ENCODE data around the gene ZFAND2B. TPM values are rescaled to one million over a fixed set of nuclear protein-coding genes. Genes with fewer than 3 reads are reported as not detected.

ZFAND2B gene
- total RNA-seq, 1 donor = 25.0 TPM

DNA sequence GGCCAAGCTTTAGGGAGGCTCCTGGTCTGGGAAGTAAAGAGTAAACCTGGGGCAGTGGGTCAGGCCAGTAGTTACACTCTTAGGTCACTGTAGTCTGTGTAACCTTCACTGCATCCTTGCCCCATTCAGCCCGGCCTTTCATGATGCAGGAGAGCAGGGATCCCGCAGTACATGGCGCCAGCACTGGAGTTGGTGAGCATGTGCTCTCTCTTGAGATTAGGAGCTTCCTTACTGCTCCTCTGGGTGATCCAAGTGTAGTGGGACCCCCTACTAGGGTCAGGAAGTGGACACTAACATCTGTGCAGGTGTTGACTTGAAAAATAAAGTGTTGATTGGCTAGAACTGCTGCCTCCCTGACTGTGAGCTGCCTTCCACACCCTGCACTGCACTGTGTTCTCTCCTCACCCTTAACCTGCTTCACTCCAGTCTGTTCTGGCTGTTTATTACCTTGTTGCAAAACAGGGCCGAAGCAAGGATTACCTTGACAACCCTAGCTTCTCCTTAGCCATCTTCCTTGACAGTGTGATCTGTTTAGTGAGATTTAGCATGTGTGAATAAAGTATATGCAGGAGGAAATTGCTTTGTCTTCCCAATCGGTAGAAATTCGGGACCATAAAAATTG is 23.3 kb upstream of the ZFAND2B start:
- no peaks in the 10 kb centered on the region for H3K27me3 ChIP-seq (ENCODE audit: insufficient read depth, low read length)
- peaks cover 49% of the 10 kb centered on the region for H3K36me3 ChIP-seq (ENCODE audit: insufficient read depth, low read length)
- TF ChIP-seq, protein P1, sequence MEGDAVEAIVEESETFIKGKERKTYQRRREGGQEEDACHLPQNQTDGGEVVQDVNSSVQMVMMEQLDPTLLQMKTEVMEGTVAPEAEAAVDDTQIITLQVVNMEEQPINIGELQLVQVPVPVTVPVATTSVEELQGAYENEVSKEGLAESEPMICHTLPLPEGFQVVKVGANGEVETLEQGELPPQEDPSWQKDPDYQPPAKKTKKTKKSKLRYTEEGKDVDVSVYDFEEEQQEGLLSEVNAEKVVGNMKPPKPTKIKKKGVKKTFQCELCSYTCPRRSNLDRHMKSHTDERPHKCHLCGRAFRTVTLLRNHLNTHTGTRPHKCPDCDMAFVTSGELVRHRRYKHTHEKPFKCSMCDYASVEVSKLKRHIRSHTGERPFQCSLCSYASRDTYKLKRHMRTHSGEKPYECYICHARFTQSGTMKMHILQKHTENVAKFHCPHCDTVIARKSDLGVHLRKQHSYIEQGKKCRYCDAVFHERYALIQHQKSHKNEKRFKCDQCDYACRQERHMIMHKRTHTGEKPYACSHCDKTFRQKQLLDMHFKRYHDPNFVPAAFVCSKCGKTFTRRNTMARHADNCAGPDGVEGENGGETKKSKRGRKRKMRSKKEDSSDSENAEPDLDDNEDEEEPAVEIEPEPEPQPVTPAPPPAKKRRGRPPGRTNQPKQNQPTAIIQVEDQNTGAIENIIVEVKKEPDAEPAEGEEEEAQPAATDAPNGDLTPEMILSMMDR (IDR thresholded peaks at IDR 0.05; ENCODE audit: extremely low read depth, low read depth, low read length) = no peak
- H2AFZ ChIP-seq (ENCODE audit: low read length) = no peak overlapping the region
- no peak overlapping the region for H3K27ac ChIP-seq (ENCODE audit: low read depth, low read length)
- no peaks in the 10 kb centered on the region for H3K9me3 ChIP-seq (ENCODE audit: low read depth, low read length)
- H3K4me2 ChIP-seq (ENCODE audit: insufficient read depth, low read length) = no peak overlapping the region
- no peak overlapping the region for H3K4me3 ChIP-seq (ENCODE audit: insufficient read depth, low read length)
- H4K20me1 ChIP-seq (ENCODE audit: insufficient read depth, low read length) = peaks cover 14% of the 10 kb centered on the region
- DNase-seq (ENCODE audit: insufficient read length, low spot score, missing footprints) = no peak
- peaks cover 31% of the 10 kb centered on the region for H3K79me2 ChIP-seq (ENCODE audit: insufficient read depth, low read length)
- H3K4me1 ChIP-seq (ENCODE audit: insufficient read depth, low read length) = peaks cover 10% of the 10 kb centered on the region

DNA sequence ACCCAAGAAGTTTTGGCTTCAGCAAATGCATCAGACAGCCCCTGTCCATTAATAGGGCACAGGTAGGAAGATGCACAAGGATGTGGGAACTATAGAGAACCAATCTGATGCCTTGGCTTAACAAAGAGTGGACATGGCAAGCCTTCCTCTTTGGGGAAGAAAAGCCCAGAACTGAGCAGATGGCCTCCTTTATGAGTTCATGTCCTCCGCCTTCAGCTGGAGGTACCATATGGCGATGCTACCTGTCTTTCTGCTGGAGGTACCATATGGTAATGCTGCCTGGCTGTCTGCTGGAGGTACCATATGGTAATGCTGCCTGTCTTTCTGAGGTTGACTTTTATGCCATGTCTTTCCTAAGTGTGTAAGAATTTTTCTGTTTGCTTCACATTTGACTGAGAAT is 22.5 kb upstream of the ZFAND2B start:
- Histone ChIP-seq H4K20me1 (ENCODE audit: insufficient read depth, low read length) (peaks cover 10% of the 10 kb centered on the region), H2AFZ (ENCODE audit: low read length) (no peak overlapping the region), H3K9me3 (ENCODE audit: low read depth, low read length) (no peaks in the 10 kb centered on the region), H3K79me2 (ENCODE audit: insufficient read depth, low read length) (peaks cover 23% of the 10 kb centered on the region), H3K36me3 (ENCODE audit: insufficient read depth, low read length) (peaks cover 49% of the 10 kb centered on the region), H3K4me2 (ENCODE audit: insufficient read depth, low read length) (no peak overlapping the region), H3K4me3 (ENCODE audit: insufficient read depth, low read length) (no peak overlapping the region), H3K4me1 (ENCODE audit: insufficient read depth, low read length) (peaks cover 5% of the 10 kb centered on the region), H3K27me3 (ENCODE audit: insufficient read depth, low read length) (no peaks in the 10 kb centered on the region), H3K27ac (ENCODE audit: low read depth, low read length) (no peak overlapping the region)
- TF ChIP-seq, protein P1 (IDR thresholded peaks at IDR 0.05; ENCODE audit: extremely low read depth, low read depth, low read length) = no peak
- no peak for DNase-seq (ENCODE audit: insufficient read length, low spot score, missing footprints)

DNA sequence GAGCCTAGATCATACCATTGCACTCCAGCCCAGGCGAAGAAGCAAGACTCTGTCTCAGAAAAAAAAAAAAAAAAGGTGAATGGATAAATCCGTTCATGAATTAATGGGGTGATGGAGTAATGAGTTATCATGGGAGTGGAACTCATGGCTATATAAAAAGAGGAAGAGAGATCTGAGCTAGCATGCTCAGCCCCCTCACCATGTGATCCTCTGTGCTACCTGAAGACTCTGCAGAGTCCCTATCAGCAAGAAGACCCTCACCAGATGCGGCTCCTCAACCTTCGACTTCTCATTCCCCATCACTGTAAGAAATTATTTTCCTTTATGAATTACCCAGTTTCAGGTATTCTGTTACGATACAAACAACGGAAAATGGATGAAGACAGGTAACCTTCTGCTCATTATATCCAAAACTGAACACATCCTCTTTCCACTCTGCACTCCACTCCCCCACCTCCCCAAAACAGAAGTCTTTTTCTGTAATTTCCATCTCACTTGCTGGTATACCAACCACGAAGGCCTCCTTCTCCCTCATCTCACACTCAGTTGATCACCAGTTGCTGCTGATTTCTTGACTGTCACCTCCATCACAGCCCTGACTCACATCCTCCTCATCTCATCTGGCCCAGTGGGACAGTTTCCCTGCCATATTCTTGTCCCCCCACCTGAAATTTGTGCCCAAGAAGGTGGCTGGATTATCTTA is 19.7 kb upstream of the ZFAND2B start:
- no peak overlapping the region for H2AFZ ChIP-seq (ENCODE audit: low read length)
- H3K4me1 ChIP-seq (ENCODE audit: insufficient read depth, low read length) = no peaks in the 10 kb centered on the region
- H3K27ac ChIP-seq (ENCODE audit: low read depth, low read length) = no peak overlapping the region
- TF ChIP-seq, protein P1 (IDR thresholded peaks at IDR 0.05; ENCODE audit: extremely low read depth, low read depth, low read length) = no peak
- peaks cover 26% of the 10 kb centered on the region for H3K36me3 ChIP-seq (ENCODE audit: insufficient read depth, low read length)
- H3K27me3 ChIP-seq (ENCODE audit: insufficient read depth, low read length) = no peaks in the 10 kb centered on the region
- H3K4me3 ChIP-seq (ENCODE audit: insufficient read depth, low read length) = no peak overlapping the region
- H3K9me3 ChIP-seq (ENCODE audit: low read depth, low read length) = no peaks in the 10 kb centered on the region
- peaks cover 2% of the 10 kb centered on the region for H3K79me2 ChIP-seq (ENCODE audit: insufficient read depth, low read length)
- no peak for DNase-seq (ENCODE audit: insufficient read length, low spot score, missing footprints)
- no peak overlapping the region for H3K4me2 ChIP-seq (ENCODE audit: insufficient read depth, low read length)
- peaks cover 5% of the 10 kb centered on the region for H4K20me1 ChIP-seq (ENCODE audit: insufficient read depth, low read length)

DNA sequence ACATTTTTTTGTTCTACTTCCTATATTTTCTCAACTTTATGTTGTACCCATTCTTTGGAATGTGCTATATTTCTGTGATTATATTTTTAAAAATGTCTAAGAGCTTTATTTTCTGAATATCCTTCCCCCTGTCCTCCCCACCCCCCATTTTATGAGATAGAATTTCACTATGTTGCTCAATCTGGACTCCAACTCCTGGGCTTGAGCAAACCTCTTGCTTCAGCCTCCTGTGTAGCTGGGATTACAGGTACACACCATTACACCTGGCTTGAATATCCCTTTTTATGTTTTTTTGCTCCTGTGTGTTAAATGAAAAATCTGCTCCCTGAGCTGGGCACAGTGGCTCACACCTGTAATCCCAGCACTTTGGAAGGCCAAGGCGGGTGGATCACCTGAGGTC is 9.2 kb upstream of the ZFAND2B start:
- Histone ChIP-seq H4K20me1 (ENCODE audit: insufficient read depth, low read length) (no peaks in the 10 kb centered on the region), H2AFZ (ENCODE audit: low read length) (no peak overlapping the region), H3K27me3 (ENCODE audit: insufficient read depth, low read length) (peaks cover 5% of the 10 kb centered on the region), H3K36me3 (ENCODE audit: insufficient read depth, low read length) (no peaks in the 10 kb centered on the region), H3K9me3 (ENCODE audit: low read depth, low read length) (no peaks in the 10 kb centered on the region), H3K4me3 (ENCODE audit: insufficient read depth, low read length) (no peak overlapping the region), H3K4me2 (ENCODE audit: insufficient read depth, low read length) (no peak overlapping the region), H3K27ac (ENCODE audit: low read depth, low read length) (no peak overlapping the region), H3K79me2 (ENCODE audit: insufficient read depth, low read length) (no peaks in the 10 kb centered on the region), H3K4me1 (ENCODE audit: insufficient read depth, low read length) (no peaks in the 10 kb centered on the region)
- DNase-seq (ENCODE audit: insufficient read length, low spot score, missing footprints) = no peak
- TF ChIP-seq, protein P1 (IDR thresholded peaks at IDR 0.05; ENCODE audit: extremely low read depth, low read depth, low read length) = no peak
